Activated effector memory CD4-positive, alpha-beta T cell treated with Interleukin-2 at 50 U/mL for 16 hours (primary cell): ENCODE measurements around the gene KCNQ2.

Source experiments
- DNase-seq: peaks from one replicate; pipeline ENCODE4 v3.0.0-alpha.2; 2020

KCNQ2 gene

GRCh38 chr20:63449796-63450730 is 22.4 kb downstream of the KCNQ2 start:
- DNase-seq = no peak

- DNase-seq = no peak
These were observed 23.4 kb downstream of the KCNQ2 start for GRCh38 chr20:63449025-63449424.

- no peak for DNase-seq
These were observed 24.4 kb downstream of the KCNQ2 start for GRCh38 chr20:63448031-63448430.

GRCh38 chr20:63447320-63447719 is 25.1 kb downstream of the KCNQ2 start:
- no peak for DNase-seq

GRCh38 chr20:63446216-63447024 is 26.0 kb downstream of the KCNQ2 start:
- no peak for DNase-seq

- no peak for DNase-seq
These were observed 27.2 kb downstream of the KCNQ2 start for GRCh38 chr20:63445075-63445734.

- DNase-seq = no peak
These were observed 27.9 kb downstream of the KCNQ2 start for GRCh38 chr20:63444548-63444947.

- DNase-seq = no peak
These were observed 28.7 kb downstream of the KCNQ2 start for GRCh38 chr20:63443606-63444395.

GRCh38 chr20:63442100-63442493 is 30.4 kb downstream of the KCNQ2 start:
- DNase-seq = peak; percentile 39

- DNase-seq = no peak
These were observed 31.0 kb downstream of the KCNQ2 start for GRCh38 chr20:63441136-63442099.

GRCh38 chr20:63440366-63440955 is 32.0 kb downstream of the KCNQ2 start:
- DNase-seq = no peak

GRCh38 chr20:63439866-63440265 is 32.6 kb downstream of the KCNQ2 start:
- DNase-seq = no peak

GRCh38 chr20:63438121-63438520 is 34.3 kb downstream of the KCNQ2 start:
- DNase-seq = no peak

GRCh38 chr20:63435552-63435951 is 36.9 kb downstream of the KCNQ2 start:
- no peak for DNase-seq

- DNase-seq = peak; percentile 62
These were observed 37.7 kb downstream of the KCNQ2 start for GRCh38 chr20:63434599-63435378.

GRCh38 chr20:63433756-63434531 is 38.5 kb downstream of the KCNQ2 start:
- DNase-seq = no peak

- no peak for DNase-seq
These were observed 39.1 kb downstream of the KCNQ2 start for GRCh38 chr20:63433351-63433750.

- no peak for DNase-seq
These were observed 39.7 kb downstream of the KCNQ2 start for GRCh38 chr20:63432577-63433325.
